ENCODE results near the gene CASKIN1.

DNA sequence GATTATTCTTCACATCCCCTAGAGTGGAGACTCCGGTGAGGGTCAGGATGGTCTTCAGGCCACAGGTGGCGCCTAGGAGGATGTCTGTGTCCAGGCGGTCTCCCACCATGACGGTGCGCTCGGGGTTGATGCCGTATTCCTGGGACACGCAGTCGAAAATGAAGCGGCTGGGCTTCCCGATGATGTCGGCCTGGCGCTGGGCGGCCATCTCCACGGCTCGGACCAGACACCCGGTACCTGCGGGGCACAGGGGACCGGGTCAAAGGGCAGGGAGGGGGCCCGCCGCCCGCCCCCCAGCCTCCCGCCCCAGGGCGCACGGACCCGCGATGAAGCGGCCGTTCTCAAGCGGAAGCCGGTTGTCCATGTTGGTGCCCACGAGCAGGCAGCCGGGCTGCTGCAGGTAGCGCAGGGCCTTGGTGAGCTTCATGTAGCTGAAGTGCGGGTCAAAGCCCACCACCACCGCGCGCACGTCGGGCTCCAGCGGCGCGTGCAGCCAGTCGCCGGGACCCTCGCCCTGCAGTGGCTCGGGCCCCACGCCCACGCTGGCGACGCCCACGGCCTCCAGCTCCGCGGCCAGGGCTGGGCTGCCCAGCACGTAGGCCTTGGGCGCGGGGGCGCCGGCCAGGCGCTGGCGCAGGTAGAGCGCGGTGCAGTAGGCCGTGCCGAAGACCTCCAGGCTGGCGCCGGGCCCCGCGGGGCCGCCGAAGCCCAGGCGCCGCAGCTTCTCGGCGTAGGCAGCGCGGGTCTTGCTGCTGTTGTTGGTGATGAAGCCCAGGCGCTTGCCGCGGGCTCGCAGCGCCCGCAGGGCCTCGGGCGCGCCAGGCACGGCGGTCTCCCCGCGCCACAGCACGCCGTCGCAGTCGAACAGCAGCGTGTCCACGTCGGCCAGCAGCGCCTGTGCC is 17.7 kb upstream of the CASKIN1 start:
- TF ChIP-seq EZH2 (IDR thresholded peaks at IDR 0.05) (no peak), EZH2phosphoT487 (IDR thresholded peaks at IDR 0.05) (no peak)
- TF ChIP-seq, protein P1, sequence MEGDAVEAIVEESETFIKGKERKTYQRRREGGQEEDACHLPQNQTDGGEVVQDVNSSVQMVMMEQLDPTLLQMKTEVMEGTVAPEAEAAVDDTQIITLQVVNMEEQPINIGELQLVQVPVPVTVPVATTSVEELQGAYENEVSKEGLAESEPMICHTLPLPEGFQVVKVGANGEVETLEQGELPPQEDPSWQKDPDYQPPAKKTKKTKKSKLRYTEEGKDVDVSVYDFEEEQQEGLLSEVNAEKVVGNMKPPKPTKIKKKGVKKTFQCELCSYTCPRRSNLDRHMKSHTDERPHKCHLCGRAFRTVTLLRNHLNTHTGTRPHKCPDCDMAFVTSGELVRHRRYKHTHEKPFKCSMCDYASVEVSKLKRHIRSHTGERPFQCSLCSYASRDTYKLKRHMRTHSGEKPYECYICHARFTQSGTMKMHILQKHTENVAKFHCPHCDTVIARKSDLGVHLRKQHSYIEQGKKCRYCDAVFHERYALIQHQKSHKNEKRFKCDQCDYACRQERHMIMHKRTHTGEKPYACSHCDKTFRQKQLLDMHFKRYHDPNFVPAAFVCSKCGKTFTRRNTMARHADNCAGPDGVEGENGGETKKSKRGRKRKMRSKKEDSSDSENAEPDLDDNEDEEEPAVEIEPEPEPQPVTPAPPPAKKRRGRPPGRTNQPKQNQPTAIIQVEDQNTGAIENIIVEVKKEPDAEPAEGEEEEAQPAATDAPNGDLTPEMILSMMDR (IDR thresholded peaks at IDR 0.05), result peak; percentile 7

Measured in neural progenitor cell (in vitro differentiated cells).